AG04450 (cell line): ENCODE measurements around the gene MAD2L2. TPM values are rescaled to one million over a fixed set of nuclear protein-coding genes. Genes with fewer than 3 reads are reported as not detected.
A peak's percentile ranks its signal among the peaks of the same experiment; 100 is the strongest.

Source experiments
- CTCF ChIA-PET: fragments of 300-600, 350-600 bp; formaldehyde crosslinking; extraction: SDS; loops from one replicate; lab custom pipeline; 2022; ENCODE audit warnings: antibody characterized with exemption, inconsistent platforms; lab: Charles Lee
- POLR2A ChIA-PET: fragments of 350-600 bp; formaldehyde crosslinking; extraction: SDS; loops from one replicate; lab custom pipeline; 2021; ENCODE audit warnings: antibody characterized with exemption, inconsistent platforms; lab: Yijun Ruan, JAX
- DNase-seq: peaks from one replicate; pipeline ENCODE4 v3.0.0-alpha.2; 2011; ENCODE audit warnings: low read depth, low spot score
- H3K27ac ChIP-seq: one replicate; pipeline ENCODE4 v1.5.1; 2012; ENCODE audit warnings: low read depth, low read length, control low read depth
- H3K27me3 ChIP-seq: one replicate; pipeline ENCODE4 v1.6.0; 2012; ENCODE audit warnings: low read length; ENCODE audit not compliant: control insufficient read depth, insufficient read depth
- H3K4me3 ChIP-seq: 2 replicates; pipeline ENCODE4 v1.5.1; 2011; ENCODE audit warnings: mild to moderate bottlenecking, low read depth, low read length, control low read depth
- H3K9me3 ChIP-seq: 2 replicates; pipeline ENCODE4 v1.5.1; 2012; ENCODE audit warnings: low read length; ENCODE audit not compliant: control insufficient read depth, insufficient read depth
- polyA plus RNA-seq: library from polyadenylated mRNA; depleted of rRNA; stranded (reverse); fragments of >200 nt; gene quantifications from 2 replicates; pipeline ENCODE4 v1.2.3, GENCODE V29; 2011
- TF ChIP-seq, protein P1 (sequence below): IDR thresholded peaks from 2 replicates; pipeline ENCODE4 v1.5.1; 2011; ENCODE audit warnings: low read depth, low read length, control low read depth, inconsistent platforms

The MAD2L2 gene
- polyA plus RNA-seq, 1 experiment, result 34.9 TPM

DNA sequence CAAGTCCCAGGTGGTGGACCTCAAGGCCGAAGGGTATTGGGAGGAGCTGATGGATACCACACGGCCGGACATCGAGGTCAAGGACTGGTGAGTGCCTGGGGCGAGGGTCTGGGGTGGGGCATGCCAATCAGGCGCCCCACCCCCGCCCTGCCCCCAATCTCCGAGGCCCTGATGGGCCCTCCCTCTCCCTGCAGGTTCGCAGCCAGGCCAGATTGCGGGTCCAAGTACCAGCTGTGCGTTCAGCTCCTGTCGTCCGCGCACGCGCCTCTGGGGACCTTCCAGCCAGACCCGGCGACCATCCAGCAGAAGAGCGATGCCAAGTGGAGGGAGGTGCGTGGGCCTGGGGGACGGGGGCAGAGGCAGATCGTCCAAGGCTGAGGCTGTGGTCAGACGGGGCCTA is 22.4 kb downstream of the MAD2L2 start:
- H3K27ac ChIP-seq, result no peak overlapping the region
- POLR2A ChIA-PET, result no interaction called here
- H3K9me3 ChIP-seq, result no peaks in the 10 kb centered on the region; the same call in 1 of the 2 replicates
- no peak for DNase-seq
- no peaks in the 10 kb centered on the region for H3K27me3 ChIP-seq
- TF ChIP-seq, protein P1, sequence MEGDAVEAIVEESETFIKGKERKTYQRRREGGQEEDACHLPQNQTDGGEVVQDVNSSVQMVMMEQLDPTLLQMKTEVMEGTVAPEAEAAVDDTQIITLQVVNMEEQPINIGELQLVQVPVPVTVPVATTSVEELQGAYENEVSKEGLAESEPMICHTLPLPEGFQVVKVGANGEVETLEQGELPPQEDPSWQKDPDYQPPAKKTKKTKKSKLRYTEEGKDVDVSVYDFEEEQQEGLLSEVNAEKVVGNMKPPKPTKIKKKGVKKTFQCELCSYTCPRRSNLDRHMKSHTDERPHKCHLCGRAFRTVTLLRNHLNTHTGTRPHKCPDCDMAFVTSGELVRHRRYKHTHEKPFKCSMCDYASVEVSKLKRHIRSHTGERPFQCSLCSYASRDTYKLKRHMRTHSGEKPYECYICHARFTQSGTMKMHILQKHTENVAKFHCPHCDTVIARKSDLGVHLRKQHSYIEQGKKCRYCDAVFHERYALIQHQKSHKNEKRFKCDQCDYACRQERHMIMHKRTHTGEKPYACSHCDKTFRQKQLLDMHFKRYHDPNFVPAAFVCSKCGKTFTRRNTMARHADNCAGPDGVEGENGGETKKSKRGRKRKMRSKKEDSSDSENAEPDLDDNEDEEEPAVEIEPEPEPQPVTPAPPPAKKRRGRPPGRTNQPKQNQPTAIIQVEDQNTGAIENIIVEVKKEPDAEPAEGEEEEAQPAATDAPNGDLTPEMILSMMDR, result no peak
- CTCF ChIA-PET, result interaction anchor here (1.8 kb wide), 1 partner anchor 13 kb away, joined by 5 read pairs; no protein-coding TSS in a partner anchor
- H3K4me3 ChIP-seq, result no peak overlapping the region

DNA sequence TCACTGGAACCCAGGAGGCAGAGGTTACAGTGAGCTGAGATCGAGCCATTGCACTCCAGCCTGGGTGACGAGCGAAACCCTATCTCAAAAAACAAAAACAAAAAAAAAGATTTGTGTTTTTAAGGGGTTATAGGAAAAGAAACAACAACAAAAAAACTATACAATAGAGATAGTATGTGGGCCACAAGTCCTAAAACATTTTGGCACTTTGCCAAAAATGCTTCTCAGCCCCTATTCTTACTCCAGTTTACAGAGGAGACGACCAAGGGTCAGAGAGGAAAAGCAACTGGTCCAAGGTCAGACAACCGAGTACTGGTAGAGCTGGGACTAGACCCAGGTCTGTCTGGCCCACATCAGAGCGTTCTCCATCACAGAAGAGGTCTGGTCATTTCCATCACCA is 23.3 kb downstream of the MAD2L2 start:
- H3K9me3 ChIP-seq, result no peaks in the 10 kb centered on the region; the same call in 1 of the 2 replicates
- no peak overlapping the region for H3K27ac ChIP-seq
- no peak overlapping the region for H3K4me3 ChIP-seq
- H3K27me3 ChIP-seq, result peaks cover 2% of the 10 kb centered on the region
- TF ChIP-seq, protein P1, result no peak
- CTCF ChIA-PET, result interaction anchor here (1.4 kb wide), 1 partner anchor 14 kb away, joined by 3 read pairs; no protein-coding TSS in a partner anchor
- POLR2A ChIA-PET, result no interaction called here
- DNase-seq, result no peak

DNA sequence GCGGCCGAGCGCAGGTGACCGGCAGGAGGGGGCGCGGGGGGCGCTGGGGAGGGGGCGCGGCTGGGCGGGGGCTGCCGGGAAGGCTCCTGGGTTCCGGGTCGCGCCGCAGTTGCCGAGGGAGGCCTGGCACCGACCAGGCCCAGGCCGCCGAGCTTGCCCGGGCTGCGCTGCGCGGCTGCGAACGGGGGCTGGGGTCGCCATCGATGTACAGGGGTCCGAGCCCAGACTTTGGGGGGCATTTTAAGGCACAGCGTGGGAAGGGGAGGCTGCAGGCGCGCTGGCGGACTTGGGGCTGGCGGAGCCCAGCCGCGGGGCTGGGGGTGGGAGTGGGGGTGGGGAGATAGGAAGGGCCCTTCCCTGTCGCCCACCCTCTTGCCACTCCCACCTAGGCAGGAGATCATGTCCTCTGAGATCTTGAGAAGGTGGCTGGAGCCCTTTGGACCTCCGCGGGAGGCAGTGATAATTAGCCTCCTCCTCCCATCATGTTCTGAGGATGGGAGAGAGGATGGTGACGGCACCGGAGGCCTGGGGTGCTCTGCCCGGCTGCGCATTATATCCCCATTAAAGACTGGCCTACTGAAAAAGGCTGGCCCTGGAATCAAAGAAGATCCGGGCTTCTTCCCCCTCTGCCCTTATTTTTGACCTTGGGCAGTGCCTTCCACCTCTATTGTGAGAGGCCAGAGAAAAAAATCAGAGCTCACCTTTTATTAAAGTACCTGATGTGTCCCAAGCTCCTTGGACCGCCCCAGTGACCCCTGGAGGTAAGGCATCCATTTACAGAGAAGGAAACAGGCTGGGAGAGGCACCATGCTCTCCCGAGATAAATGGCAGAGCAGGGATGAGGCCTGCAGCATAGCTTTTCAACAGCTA is 25.8 kb downstream of the MAD2L2 start:
- DNase-seq, result no peak
- TF ChIP-seq, protein P1, result no peak
- POLR2A ChIA-PET, result interaction anchor here (1.2 kb wide), 1 partner anchor 9 kb away, joined by 5 read pairs; the partner anchor contains the start of gene FBXO6
- no peaks in the 10 kb centered on the region; the same call in 1 of the 2 replicates for H3K9me3 ChIP-seq
- H3K4me3 ChIP-seq, result peak overlapping the region; percentile 69
- CTCF ChIA-PET, result interaction anchor here (0.7 to 1.8 kb wide), 4 partner anchors 9 to 12 kb away, joined by 3 to 11 read pairs (median 6); partner anchors contain the start of gene FBXO6
- no peak overlapping the region for H3K27ac ChIP-seq
- peaks cover 11% of the 10 kb centered on the region for H3K27me3 ChIP-seq

DNA sequence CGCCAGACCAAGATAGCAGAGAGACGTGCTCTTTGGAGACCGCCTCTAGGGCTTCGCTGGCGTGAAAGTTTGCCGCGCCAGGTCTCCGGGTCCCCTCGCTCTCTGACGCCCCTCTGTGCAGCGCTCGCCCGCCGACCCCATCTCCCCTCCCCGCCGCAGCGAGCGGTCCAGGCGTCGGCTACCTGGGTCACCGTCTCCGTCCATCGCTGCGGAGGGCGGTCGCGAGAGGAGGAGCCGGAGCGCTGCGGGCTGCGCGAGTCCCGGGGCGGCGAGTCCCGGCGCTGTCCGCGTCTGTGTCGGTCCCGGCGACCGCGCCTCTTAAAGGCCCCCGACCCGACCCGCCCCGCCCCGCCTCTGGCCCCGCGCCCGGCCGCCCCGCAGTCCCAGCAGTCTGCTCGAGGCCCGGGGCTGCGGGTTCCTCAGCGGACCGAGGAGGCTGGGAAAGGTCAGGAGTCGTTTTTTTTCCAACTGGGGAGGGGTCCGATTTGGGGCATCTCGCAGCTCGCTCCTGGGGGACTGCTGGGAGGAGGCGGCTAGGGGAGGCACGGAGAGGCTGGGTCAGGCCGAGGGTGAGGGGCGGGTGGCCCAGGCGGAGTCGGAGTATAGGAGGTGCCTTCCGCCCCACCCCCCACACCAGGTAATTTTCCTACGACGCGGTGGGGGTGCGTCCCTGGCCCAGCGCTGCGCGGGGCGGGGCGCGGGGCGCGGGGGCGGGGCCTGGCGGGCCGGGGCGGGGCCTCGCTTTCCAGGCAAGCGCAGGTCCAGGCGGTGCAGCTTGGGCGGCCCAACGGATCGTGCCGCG is 26.6 kb downstream of the MAD2L2 start, which contains the start of the genes FBXO2 and FBXO44:
TSS of gene FBXO2 (minus strand) at position 293 of the 802 bp plus-strand sequence. CDS start at position 204, 89 bp downstream.
TSS of gene FBXO44 (plus strand) at position 741 of the 802 bp plus-strand sequence. CDS start 959 bp downstream, outside the sequence.
- Histone ChIP-seq H3K4me3 (peak within 1 kb of the TSS; percentile 69), H3K27ac (no peak within 1 kb of the TSS), H3K27me3 (peaks cover 19% of the 10 kb centered on the region), H3K9me3 (no peaks in the 10 kb centered on the region; the same call in 1 of the 2 replicates)
- ChIA-PET POLR2A (interaction anchor here (1.2 kb wide), 1 partner anchor 10 kb away, joined by 5 read pairs; the partner anchor contains the start of gene FBXO6), CTCF (interaction anchor here (0.6 to 1.8 kb wide), 7 partner anchors 9 to 616 kb away, joined by 3 to 11 read pairs (median 4); partner anchors contain the start of gene FBXO6)
- TF ChIP-seq, protein P1, result no peak
- no peak for DNase-seq
